Measurements from ENCODE around the gene NR2C1.

NR2C1 gene

DNA sequence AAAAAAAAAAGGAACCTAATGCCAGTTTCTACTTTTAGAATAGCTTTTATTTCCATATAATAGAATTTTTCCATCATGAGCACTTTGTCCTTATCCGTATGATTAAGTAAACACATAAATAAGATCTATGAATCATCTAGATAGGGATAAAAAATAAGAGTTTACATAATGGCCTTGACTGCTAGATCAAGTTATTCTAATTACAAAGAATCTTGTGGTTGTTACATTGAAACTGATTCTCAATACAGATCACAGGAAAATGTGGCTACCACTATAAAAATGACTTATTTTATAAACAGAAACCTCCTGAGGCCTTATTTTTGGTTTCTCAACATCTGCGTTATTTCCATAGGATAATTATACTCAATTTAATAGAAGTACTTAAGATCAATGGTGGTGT is 35.5 kb downstream of the NR2C1 start:
- no peak for DNase-seq (ENCODE audit: low read depth)

DNA sequence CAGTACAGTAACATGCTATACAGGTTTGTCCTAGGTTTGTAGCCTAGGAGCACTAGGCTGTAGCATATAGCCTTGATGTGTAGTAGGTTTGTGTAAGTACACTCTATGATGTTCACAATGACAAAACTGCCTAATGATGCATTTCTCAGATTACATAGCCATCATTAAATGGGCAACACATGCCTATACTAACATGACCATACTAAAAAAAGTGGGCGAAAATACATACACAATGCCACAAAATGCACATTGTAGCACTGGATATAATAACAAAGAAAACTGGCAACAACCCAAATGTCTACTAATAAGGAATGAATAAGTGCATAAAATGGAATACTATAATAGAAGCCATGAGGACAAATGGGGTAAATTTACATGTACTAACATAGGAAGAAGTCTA is 38.7 kb downstream of the NR2C1 start:
- TF ChIP-seq, protein P1, sequence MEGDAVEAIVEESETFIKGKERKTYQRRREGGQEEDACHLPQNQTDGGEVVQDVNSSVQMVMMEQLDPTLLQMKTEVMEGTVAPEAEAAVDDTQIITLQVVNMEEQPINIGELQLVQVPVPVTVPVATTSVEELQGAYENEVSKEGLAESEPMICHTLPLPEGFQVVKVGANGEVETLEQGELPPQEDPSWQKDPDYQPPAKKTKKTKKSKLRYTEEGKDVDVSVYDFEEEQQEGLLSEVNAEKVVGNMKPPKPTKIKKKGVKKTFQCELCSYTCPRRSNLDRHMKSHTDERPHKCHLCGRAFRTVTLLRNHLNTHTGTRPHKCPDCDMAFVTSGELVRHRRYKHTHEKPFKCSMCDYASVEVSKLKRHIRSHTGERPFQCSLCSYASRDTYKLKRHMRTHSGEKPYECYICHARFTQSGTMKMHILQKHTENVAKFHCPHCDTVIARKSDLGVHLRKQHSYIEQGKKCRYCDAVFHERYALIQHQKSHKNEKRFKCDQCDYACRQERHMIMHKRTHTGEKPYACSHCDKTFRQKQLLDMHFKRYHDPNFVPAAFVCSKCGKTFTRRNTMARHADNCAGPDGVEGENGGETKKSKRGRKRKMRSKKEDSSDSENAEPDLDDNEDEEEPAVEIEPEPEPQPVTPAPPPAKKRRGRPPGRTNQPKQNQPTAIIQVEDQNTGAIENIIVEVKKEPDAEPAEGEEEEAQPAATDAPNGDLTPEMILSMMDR (IDR thresholded peaks at IDR 0.05; ENCODE audit: low read depth, low read length, missing control alignments) = no peak
- no peak for DNase-seq (ENCODE audit: low read depth)
- H3K4me3 ChIP-seq (ENCODE audit: low read depth, low read length) = no peak overlapping the region

More for the DNA sequence above, 35.5 kb downstream of the NR2C1 start:
- H3K4me3 ChIP-seq (ENCODE audit: low read depth, low read length) = no peak overlapping the region
- TF ChIP-seq, protein P1 (IDR thresholded peaks at IDR 0.05; ENCODE audit: low read depth, low read length, missing control alignments) = no peak

DNA sequence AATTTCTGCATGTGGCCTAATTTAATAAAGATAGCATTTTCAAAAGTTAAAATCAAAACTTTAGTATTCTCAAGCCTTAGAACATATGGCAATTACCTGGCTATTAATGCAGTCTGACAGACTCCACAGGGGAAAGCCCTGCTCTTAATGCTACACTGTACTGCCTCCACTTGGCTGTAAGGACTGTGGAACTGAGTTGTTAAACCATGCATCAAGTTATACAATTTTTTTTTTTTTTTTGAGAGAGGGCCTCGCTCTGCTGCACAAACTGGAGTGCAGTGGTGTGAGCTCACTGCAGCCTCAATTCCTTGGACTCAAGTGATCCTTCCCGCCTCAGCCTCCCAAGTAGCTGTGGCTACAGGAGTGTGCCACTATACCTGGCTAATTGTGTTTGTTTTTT is 50.9 kb downstream of the NR2C1 start:
- no peak overlapping the region for H3K4me3 ChIP-seq (ENCODE audit: low read depth, low read length)
- TF ChIP-seq, protein P1 (IDR thresholded peaks at IDR 0.05; ENCODE audit: low read depth, low read length, missing control alignments) = no peak
- no peak for DNase-seq (ENCODE audit: low read depth)

DNA sequence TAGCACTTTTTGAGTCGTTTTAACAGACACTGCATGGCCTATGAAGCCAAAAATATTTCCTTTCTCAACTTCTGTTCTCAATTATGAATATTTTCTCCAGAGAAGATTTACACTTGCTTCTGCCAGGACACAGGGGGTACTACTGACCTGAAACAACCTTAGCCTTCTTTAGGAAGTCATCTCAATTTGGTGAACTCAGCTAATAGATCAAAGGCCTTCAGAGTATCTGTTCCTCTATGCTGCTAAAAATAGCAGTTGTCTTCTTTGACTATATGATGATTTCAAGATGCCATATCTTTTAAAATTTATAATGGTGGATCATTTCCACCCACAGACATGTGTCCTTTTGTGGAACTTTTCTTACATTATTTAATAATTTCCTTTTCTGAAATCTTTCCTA is 55.9 kb downstream of the NR2C1 start:
- H3K4me3 ChIP-seq (ENCODE audit: low read depth, low read length) = no peak overlapping the region
- TF ChIP-seq, protein P1 (IDR thresholded peaks at IDR 0.05; ENCODE audit: low read depth, low read length, missing control alignments) = no peak
- no peak for DNase-seq (ENCODE audit: low read depth)

DNA sequence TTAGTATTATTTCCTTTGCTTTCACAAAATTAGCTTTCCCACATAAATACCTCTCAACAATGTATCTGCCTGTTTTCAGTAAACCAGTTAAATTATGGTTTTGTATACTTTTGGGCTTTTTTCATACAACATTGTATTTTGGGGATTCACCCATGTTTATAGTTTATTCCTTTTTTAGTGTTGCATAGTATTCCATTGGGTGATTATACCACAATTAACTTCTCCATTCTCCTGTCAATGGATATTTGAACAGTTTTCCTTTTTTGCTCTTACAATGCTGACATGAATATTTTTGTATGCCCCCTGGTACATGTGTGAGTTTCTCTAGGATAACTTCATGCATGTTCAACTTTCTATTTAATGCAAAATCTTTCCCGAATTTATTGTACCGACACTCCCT is 57.3 kb downstream of the NR2C1 start:
- no peak for DNase-seq (ENCODE audit: low read depth)
- no peak overlapping the region for H3K4me3 ChIP-seq (ENCODE audit: low read depth, low read length)
- TF ChIP-seq, protein P1 (IDR thresholded peaks at IDR 0.05; ENCODE audit: low read depth, low read length, missing control alignments) = no peak

DNA sequence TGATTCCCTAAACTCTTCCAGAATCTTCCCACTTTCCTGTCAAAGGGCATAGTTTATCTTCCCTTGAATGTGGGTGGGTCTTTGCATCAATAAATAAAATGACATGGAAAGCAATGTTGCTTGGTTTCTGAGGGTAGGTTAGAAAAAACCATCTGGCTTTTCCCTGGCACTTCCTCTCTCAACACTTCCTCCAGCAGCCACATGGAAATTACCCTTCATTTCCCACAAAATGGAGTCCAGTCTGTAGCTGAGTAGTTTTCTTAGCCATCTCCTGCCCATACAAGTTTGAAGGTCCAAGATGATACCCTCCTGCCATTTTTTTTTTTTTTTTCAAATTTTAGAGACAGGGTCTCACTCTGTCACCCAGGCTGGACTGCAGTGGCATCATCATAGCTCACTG is 58.9 kb downstream of the NR2C1 start:
- TF ChIP-seq, protein P1 (IDR thresholded peaks at IDR 0.05; ENCODE audit: low read depth, low read length, missing control alignments) = no peak
- no peak for DNase-seq (ENCODE audit: low read depth)
- H3K4me3 ChIP-seq (ENCODE audit: low read depth, low read length) = no peak overlapping the region

DNA sequence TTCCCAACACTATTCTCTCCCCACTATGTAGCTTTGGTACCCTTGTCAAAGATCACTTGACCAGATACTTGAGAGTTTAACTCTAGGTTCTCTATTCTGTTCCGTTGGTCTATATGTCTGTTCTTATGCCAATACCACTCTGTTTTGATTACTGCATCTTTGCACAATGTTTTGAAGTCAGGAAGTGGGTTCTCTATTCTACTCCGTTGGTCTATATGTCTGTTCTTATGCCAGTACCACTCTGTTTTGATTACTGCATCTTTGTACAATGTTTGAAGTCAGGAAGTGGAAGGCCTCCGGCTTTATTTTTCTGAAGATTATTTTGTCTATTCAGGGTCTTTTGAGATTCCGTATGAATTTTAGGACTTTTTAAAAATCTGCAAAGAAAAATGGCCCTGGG is 67.2 kb downstream of the NR2C1 start:
- TF ChIP-seq, protein P1 (IDR thresholded peaks at IDR 0.05; ENCODE audit: low read depth, low read length, missing control alignments) = no peak
- H3K4me3 ChIP-seq (ENCODE audit: low read depth, low read length) = no peak overlapping the region
- DNase-seq (ENCODE audit: low read depth) = no peak

All from GM12864 (cell line).